LNCaP clone FGC (cell line): Measurements from ENCODE around the gene AGFG2.
"Not testable (repeated sequence)": the region's sequence is repeated elsewhere in the genome, so short reads cannot be mapped to it uniquely, and the experiment has no call there.

Source experiments
- DNase-seq: peaks from one replicate; pipeline ENCODE4 v3.0.0-alpha.2; 2011; ENCODE audit warnings: low read depth
- H3K4me3 ChIP-seq: 2 replicates; pipeline ENCODE4 v1.5.1; 2011; ENCODE audit warnings: mild to moderate bottlenecking, low read depth, low read length, control low read depth
- CTCF ChIP-seq: IDR thresholded peaks from 2 replicates; pipeline ENCODE4 v1.5.1; 2012; ENCODE audit warnings: mild to moderate bottlenecking; ENCODE audit not compliant: control insufficient read depth, insufficient read depth; ENCODE audit errors: extremely low read depth

AGFG2 gene

GRCh38 chr7:100521076-100521475 lies 17.9 kb upstream of the AGFG2 start:
- DNase-seq: no peak
- no peak for TF ChIP-seq CTCF
- no peak overlapping the region for H3K4me3 ChIP-seq

GRCh38 chr7:100521909-100522593 lies 17.0 kb upstream of the AGFG2 start:
- not testable (repeated sequence) for DNase-seq, H3K4me3 ChIP-seq

DNA sequence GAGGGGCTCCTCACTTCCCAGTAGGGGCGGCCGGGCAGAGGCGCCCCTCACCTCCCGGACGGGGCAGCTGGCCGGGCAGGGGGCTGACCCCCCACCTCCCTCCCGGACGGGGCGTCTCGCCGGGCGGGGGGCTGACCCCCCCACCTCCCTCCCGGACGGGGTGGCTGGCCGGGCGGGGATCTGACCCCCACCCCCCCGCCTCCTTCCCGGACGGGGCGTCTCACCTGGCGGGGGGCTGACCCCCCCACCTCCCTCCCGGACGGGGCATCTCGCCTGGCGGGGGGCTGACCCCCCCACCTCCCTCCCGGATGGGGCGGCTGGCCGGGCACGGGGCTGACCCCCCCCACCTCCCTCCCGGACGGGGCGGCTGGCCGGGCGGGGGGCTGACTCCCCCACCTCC lies 15.8 kb upstream of the AGFG2 start:
- not testable (repeated sequence) for DNase-seq, H3K4me3 ChIP-seq

DNA sequence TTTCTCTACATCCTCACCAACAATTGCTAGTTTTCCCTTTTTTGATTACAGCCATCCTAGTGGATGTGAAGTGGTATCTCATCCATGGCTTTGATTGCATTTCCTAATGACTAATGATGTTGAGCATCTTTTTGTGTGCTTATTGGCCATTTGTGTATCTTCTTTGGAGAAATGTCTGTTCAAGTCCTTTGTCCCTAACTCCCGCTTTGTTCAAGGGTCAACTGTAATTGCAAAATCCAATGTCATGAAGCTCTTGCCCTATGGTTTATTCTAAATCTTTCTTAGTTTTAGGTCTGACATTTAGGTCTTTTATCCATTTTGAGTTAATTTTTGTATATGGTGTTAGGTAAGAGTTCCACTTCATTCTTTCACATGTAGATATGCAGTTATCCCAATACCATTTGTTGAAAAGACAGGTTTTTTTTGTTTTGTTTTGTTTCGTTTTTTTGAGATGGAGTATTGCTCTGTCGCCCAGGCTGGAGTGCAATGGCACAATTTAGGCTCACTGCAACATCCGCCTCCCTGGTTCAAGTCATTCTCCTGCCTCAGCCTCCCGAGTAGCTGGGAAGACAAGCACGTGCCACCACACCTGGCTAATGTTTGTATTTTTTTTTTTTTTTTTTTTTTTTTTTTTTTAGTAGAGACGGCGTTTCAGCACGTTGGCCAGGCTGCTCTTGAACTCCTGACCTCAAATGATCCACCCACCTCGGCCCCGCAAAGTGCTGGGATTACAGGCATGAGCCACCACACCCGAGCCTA lies 10.7 kb upstream of the AGFG2 start:
- not testable (repeated sequence) for DNase-seq, H3K4me3 ChIP-seq

- no peak for TF ChIP-seq CTCF
- DNase-seq: no peak
- no peak overlapping the region for H3K4me3 ChIP-seq
Measured at GRCh38 chr7:100532165-100533022, 6.6 kb upstream of the AGFG2 start.

GRCh38 chr7:100535982-100536381 lies 3.0 kb upstream of the AGFG2 start:
- not testable (repeated sequence) for DNase-seq, H3K4me3 ChIP-seq

GRCh38 chr7:100536695-100537094 lies 2.3 kb upstream of the AGFG2 start:
- not testable (repeated sequence) for H3K4me3 ChIP-seq, DNase-seq

DNA sequence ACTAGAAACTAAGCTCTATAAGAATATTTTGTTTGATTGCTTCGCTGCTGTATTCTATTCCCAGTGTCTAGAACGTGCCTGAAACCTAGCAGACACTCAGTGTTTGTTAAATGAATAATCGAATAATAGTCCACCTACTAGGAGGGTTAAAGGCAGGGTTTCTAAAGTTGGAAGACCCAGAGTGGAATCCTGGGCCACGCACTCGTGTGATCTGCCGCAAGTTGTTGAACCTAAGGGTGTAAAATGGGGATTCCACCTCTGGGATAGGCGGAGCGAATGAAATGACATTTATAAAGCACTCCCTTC lies 702 bp upstream of the AGFG2 start:
- TF ChIP-seq CTCF: no peak
- no peak for DNase-seq
- peak overlapping the region; percentile 54 for H3K4me3 ChIP-seq

- H3K4me3 ChIP-seq: peak overlapping the region; percentile 70
- TF ChIP-seq CTCF: no peak
- DNase-seq: no peak
Measured at GRCh38 chr7:100539436-100540006, 518 bp downstream of the AGFG2 start.
